GM18951 (cell line): ENCODE results near the gene EPHB2.

Source experiments
- POLR2A ChIP-seq: IDR thresholded peaks from 4 replicates; pipeline ENCODE4 v1.6.1; 2011; ENCODE audit warnings: mild to moderate bottlenecking; ENCODE audit not compliant: insufficient read length, insufficient read depth; ENCODE audit errors: extremely low read depth
- in situ Hi-C: fragments of 300-500 bp; cut with MboI; formaldehyde crosslinking; loops from one replicate; pipeline ENCODE4 v1.12.0; 2022; ENCODE audit warnings: low sequenced_read_pairs, mixed read lengths, inconsistent platforms; ENCODE audit not compliant: unreplicated experiment

EPHB2 gene

GRCh38 chr1:22865736-22866135, 155.1 kb downstream of the EPHB2 start:
- in situ Hi-C loops, result no loop called here
- no peak for TF ChIP-seq POLR2A

- in situ Hi-C loops, result no loop called here
- no peak for TF ChIP-seq POLR2A
These were observed 156.2 kb downstream of the EPHB2 start for GRCh38 chr1:22866868-22867267.

GRCh38 chr1:22868331-22868730, 157.7 kb downstream of the EPHB2 start:
- in situ Hi-C loops, result no loop called here
- TF ChIP-seq POLR2A, result no peak

- in situ Hi-C loops, result no loop called here
- TF ChIP-seq POLR2A, result no peak
These were observed 158.7 kb downstream of the EPHB2 start for GRCh38 chr1:22869325-22869724.

GRCh38 chr1:22870201-22870871, 159.7 kb downstream of the EPHB2 start:
- in situ Hi-C loops, result no loop called here
- no peak for TF ChIP-seq POLR2A

GRCh38 chr1:22872981-22873664, 162.5 kb downstream of the EPHB2 start:
- TF ChIP-seq POLR2A, result no peak
- in situ Hi-C loops, result no loop called here

- no peak for TF ChIP-seq POLR2A
- in situ Hi-C loops, result no loop called here
These were observed 164.1 kb downstream of the EPHB2 start for GRCh38 chr1:22874785-22875184.

- no peak for TF ChIP-seq POLR2A
- in situ Hi-C loops, result no loop called here
These were observed 164.6 kb downstream of the EPHB2 start for GRCh38 chr1:22875241-22875640.

- in situ Hi-C loops, result no loop called here
- TF ChIP-seq POLR2A, result no peak
These were observed 165.2 kb downstream of the EPHB2 start for GRCh38 chr1:22875841-22876240.

GRCh38 chr1:22876359-22877111, 165.9 kb downstream of the EPHB2 start:
- in situ Hi-C loops, result no loop called here
- TF ChIP-seq POLR2A, result no peak

GRCh38 chr1:22877112-22877915, 166.7 kb downstream of the EPHB2 start:
- no peak for TF ChIP-seq POLR2A
- in situ Hi-C loops, result no loop called here

GRCh38 chr1:22877980-22878379, 167.3 kb downstream of the EPHB2 start:
- in situ Hi-C loops, result no loop called here
- no peak for TF ChIP-seq POLR2A

- in situ Hi-C loops, result no loop called here
These were observed 168.0 kb downstream of the EPHB2 start for GRCh38 chr1:22878626-22879025.

More at GRCh38 chr1:22878626-22879025, 168.0 kb downstream of the EPHB2 start:
- no peak for TF ChIP-seq POLR2A
